Astrocyte of the spinal cord (primary cell): ENCODE measurements around the gene CORO1C.

Experiments used
- DNase-seq: peaks from one replicate; pipeline ENCODE4 v3.0.0; 2011; ENCODE audit warnings: low read depth, low spot score
- H3K4me3 ChIP-seq: 2 replicates; pipeline ENCODE4 v1.5.1; 2011; ENCODE audit warnings: low read depth, mild to moderate bottlenecking, low read length, moderate library complexity
- in situ Hi-C: cut with HindIII; loops from 2 replicates; pipeline ENCODE4 v1.10.0; 2017; ENCODE audit warnings: low sequenced_read_pairs
- TF ChIP-seq, protein P1 (sequence below): IDR thresholded peaks from 2 replicates; pipeline ENCODE4 v1.5.1; 2012; ENCODE audit warnings: low read depth, mild to moderate bottlenecking, low read length, inconsistent platforms

CORO1C gene

GRCh38 chr12:108644811-108645120 lies 86.6 kb downstream of the CORO1C start:
- TF ChIP-seq, protein P1, sequence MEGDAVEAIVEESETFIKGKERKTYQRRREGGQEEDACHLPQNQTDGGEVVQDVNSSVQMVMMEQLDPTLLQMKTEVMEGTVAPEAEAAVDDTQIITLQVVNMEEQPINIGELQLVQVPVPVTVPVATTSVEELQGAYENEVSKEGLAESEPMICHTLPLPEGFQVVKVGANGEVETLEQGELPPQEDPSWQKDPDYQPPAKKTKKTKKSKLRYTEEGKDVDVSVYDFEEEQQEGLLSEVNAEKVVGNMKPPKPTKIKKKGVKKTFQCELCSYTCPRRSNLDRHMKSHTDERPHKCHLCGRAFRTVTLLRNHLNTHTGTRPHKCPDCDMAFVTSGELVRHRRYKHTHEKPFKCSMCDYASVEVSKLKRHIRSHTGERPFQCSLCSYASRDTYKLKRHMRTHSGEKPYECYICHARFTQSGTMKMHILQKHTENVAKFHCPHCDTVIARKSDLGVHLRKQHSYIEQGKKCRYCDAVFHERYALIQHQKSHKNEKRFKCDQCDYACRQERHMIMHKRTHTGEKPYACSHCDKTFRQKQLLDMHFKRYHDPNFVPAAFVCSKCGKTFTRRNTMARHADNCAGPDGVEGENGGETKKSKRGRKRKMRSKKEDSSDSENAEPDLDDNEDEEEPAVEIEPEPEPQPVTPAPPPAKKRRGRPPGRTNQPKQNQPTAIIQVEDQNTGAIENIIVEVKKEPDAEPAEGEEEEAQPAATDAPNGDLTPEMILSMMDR, result no peak
- DNase-seq, result no peak
- no peak overlapping the region for H3K4me3 ChIP-seq
- in situ Hi-C loops, result no loop called here

DNA sequence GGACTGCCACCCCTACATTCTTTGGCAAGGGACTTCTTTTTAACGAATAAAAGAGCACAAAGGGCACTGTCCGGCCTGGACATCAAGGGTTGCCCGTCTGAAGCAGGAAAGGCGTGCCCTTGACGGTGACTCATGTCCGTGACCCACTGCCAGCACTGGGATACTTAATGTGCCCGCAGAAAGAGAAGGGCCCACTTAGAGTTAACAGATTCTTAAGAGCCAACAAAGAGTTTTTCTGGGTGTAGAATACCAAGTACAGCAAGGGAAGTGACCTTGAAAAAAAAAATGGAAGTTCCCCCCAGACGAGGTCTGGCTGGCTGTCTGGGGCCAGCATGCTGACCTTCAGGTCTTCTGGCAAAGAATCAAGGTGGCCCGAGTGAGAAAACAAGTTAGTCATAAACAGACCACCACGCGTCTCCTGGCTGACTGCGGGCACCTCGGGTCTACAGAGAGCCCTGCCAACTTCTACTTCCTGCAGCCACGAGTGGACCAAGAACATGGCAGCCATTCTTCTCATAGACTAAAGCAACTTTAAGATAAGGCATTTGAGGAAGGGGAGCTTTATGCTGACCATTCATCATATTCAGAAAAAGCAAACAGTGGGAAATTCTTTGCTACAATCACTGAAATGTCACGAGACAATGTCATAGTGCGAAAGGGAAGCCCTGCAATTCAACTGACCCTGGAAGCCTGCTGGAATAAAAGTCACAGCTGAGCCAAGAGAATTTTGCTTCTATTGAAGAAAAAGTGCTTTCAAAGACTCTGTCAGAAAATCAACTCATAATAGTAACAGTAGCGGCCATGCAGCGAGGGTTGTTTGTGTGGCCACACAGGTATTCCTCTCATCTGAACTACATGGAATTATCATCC lies 87.1 kb downstream of the CORO1C start:
- TF ChIP-seq, protein P1, result no peak
- in situ Hi-C loops, result no loop called here
- H3K4me3 ChIP-seq, result no peak overlapping the region
- DNase-seq, result peak; percentile 70

GRCh38 chr12:108642899-108643654 lies 88.2 kb downstream of the CORO1C start:
- in situ Hi-C loops, result no loop called here
- TF ChIP-seq, protein P1, result no peak
- H3K4me3 ChIP-seq, result no peak overlapping the region
- DNase-seq, result no peak

- no peak for DNase-seq
- TF ChIP-seq, protein P1, result no peak
- H3K4me3 ChIP-seq, result no peak overlapping the region
- in situ Hi-C loops, result no loop called here
These were observed 88.9 kb downstream of the CORO1C start for GRCh38 chr12:108642269-108642870.

GRCh38 chr12:108641446-108642268 lies 89.7 kb downstream of the CORO1C start:
- no peak overlapping the region for H3K4me3 ChIP-seq
- TF ChIP-seq, protein P1, result no peak
- no peak for DNase-seq
- in situ Hi-C loops, result no loop called here

DNA sequence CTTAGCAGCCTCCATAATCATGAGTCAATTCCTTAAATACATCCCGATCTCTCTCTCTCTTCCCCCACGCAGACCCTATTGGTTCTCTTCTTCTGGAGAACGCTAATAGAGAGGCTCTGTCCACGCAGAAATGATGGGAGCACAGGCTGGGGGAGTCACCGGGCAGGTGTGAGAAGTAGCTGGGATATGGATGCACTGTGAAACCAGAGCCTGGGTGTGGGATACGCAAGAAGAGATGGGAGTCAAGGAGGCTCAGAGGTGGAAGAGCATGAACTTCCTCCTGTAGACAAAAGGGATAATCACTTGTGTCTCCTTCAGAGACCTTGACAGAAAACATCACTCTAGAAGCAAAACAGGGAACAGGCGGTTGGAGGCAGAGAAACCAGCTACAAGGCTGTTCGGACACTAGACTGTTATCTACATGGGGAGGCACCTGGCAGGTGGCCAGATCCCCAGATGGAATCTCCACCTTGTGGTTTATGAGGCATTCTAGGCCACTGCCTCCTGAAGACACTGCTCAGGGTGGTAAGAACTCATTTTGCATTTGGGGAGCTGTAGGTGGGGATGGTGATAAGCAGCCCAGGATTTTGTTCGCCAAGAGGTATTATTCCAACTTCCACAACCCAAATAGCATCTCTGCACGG lies 90.4 kb downstream of the CORO1C start:
- H3K4me3 ChIP-seq, result no peak overlapping the region
- in situ Hi-C loops, result no loop called here
- DNase-seq, result peak; percentile 52
- TF ChIP-seq, protein P1, result no peak
